HepG2 (cell line): ENCODE measurements around the gene CYBC1. TPM values are rescaled to one million over a fixed set of nuclear protein-coding genes. Genes with fewer than 3 reads are reported as not detected.

Experiments
- ATM ChIP-seq: fragments of 450-650 bp; IDR thresholded peaks from 2 replicates; pipeline ENCODE4 v1.7.1; 2017; ENCODE audit warnings: mild to moderate bottlenecking, borderline replicate concordance
- CREM ChIP-seq, 2 experiments: sonication (generic) in 1 of 2; formaldehyde crosslinking in 1 of 2; IDR thresholded peaks; 2 replicates each; pipeline versions ENCODE4 v1.4.0 to v1.6.1; 2016 to 2020; ENCODE audit warnings: antibody characterized with exemption in 1 of 2, mild to moderate bottlenecking in 1 of 2, missing genetic modification reagents in 1 of 2
- NFKB2 ChIP-seq: sonication (generic); formaldehyde crosslinking; IDR thresholded peaks from 2 replicates; pipeline ENCODE4 v1.4.0; 2020; ENCODE audit warnings: missing genetic modification reagents, borderline replicate concordance
- SRF ChIP-seq: IDR thresholded peaks from 2 replicates; pipeline ENCODE4 v1.6.1; 2011; ENCODE audit warnings: mild to moderate bottlenecking, low read depth, low read length, moderate library complexity
- WIZ ChIP-seq: sonication (generic); formaldehyde crosslinking; IDR thresholded peaks from 2 replicates; pipeline ENCODE4 v1.5.1; 2020; ENCODE audit warnings: mild to moderate bottlenecking, missing genetic modification reagents
- ZNF253 ChIP-seq: sonication (generic); formaldehyde crosslinking; IDR thresholded peaks from 2 replicates; pipeline ENCODE4 v1.8.0; 2022; ENCODE audit warnings: mild to moderate bottlenecking, missing genetic modification reagents, borderline replicate concordance
- ZNF317 ChIP-seq: sonication (generic); formaldehyde crosslinking; IDR thresholded peaks from 2 replicates; pipeline ENCODE4 v1.5.0; 2020; ENCODE audit warnings: mild to moderate bottlenecking, missing genetic modification reagents
- ZNF431 ChIP-seq: sonication (generic); formaldehyde crosslinking; IDR thresholded peaks from 2 replicates; pipeline ENCODE4 v1.9.0; 2022; ENCODE audit warnings: missing genetic modification reagents, low read depth, mild to moderate bottlenecking, borderline replicate concordance
- ZNF766 ChIP-seq: sonication (generic); formaldehyde crosslinking; IDR thresholded peaks from 2 replicates; pipeline ENCODE4 v1.5.0; 2020; ENCODE audit warnings: missing genetic modification reagents, borderline replicate concordance
- polyA plus RNA-seq, 8 experiments: library from polyadenylated mRNA; depleted of rRNA in 3 of 8; stranded (reverse) in 7 of 8; unstranded in 1 of 8; fragments of >200 nt; fragmentation: Illumina TruSeq in 4 of 8; extraction: Trizol in 4 of 8; gene quantifications; 2 replicates each; pipeline versions ENCODE4 v1.2.1 to v1.2.3, GENCODE V29; 2011 to 2016; ENCODE audit warnings: low read depth in 4 of 8, missing spikeins in 1 of 8, mixed read lengths in 1 of 8; ENCODE audit not compliant: insufficient read depth in 1 of 8
- total RNA-seq, 5 experiments: library from RNA; depleted of rRNA; stranded (reverse); fragments of >200 nt; fragmentation: Illumina TruSeq; extraction: Trizol; gene quantifications; 2 replicates each; pipeline ENCODE4 v1.2.3, GENCODE V29; 2016; ENCODE audit warnings: low read depth in 1 of 5
- TF ChIP-seq, protein P1 (sequence below): sonication (generic); formaldehyde crosslinking; IDR thresholded peaks from 2 replicates; pipeline ENCODE4 v1.4.0; 2020; ENCODE audit warnings: mild to moderate bottlenecking, missing genetic modification reagents
- TF ChIP-seq, protein P2 (sequence below): sonication (generic); formaldehyde crosslinking; IDR thresholded peaks from 2 replicates; pipeline ENCODE4 v1.4.0; 2020; ENCODE audit warnings: low read depth, mild to moderate bottlenecking, missing genetic modification reagents
- TF ChIP-seq, protein P3 (sequence below): sonication (generic); formaldehyde crosslinking; IDR thresholded peaks from 2 replicates; pipeline ENCODE4; 2020; ENCODE audit warnings: missing genetic modification reagents, mild to moderate bottlenecking, borderline replicate concordance
- TF ChIP-seq, protein P4 (sequence below): sonication (generic); formaldehyde crosslinking; conservative IDR thresholded peaks from 2 replicates; pipeline ENCODE4 v1.4.0; 2020; ENCODE audit warnings: mild to moderate bottlenecking, missing genetic modification reagents, moderate library complexity

The CYBC1 gene
- total and polyA plus RNA-seq, 2 of the 13 experiments (the other 11 are each of a cell fraction or from before 2014, with no cell fraction given), result 43.4 to 44.1 TPM

DNA sequence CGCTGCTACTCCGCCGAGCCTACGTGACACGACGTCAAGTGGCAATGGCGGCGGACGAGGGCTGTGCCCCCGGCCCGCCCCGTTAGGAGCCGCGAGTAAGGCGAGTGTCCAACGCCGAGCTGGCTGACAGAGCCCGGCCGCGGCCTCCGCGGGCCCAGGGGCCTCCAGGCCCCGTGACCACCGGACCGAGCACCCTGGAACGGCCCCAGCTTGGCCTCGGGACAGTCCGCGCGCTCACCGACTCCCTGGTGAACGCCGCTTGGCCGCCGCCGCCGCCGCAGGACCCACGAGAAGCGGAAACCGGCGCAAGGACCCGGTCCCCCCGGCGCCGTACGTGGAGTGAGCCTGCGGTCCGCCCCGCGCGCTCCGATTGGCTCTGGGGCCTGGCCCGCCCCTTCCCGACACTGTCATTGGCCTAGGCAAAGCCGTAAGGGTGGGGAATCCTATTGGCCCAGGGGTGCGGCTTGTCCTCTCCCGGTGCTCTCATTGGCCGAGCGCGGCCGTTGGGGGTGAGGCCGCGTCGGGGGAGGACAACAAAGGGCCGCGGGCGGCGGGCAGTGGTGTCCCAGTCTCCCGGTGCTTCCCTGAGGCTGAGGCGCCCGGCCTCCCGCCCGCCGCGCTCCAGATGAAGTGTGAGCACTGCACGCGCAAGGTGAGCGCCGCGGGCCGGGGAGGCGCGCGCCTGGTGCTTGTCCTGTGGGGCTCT lies 7.8 kb upstream of the CYBC1 start, which contains the start of gene NARF (continued):
- TF ChIP-seq, protein P1, sequence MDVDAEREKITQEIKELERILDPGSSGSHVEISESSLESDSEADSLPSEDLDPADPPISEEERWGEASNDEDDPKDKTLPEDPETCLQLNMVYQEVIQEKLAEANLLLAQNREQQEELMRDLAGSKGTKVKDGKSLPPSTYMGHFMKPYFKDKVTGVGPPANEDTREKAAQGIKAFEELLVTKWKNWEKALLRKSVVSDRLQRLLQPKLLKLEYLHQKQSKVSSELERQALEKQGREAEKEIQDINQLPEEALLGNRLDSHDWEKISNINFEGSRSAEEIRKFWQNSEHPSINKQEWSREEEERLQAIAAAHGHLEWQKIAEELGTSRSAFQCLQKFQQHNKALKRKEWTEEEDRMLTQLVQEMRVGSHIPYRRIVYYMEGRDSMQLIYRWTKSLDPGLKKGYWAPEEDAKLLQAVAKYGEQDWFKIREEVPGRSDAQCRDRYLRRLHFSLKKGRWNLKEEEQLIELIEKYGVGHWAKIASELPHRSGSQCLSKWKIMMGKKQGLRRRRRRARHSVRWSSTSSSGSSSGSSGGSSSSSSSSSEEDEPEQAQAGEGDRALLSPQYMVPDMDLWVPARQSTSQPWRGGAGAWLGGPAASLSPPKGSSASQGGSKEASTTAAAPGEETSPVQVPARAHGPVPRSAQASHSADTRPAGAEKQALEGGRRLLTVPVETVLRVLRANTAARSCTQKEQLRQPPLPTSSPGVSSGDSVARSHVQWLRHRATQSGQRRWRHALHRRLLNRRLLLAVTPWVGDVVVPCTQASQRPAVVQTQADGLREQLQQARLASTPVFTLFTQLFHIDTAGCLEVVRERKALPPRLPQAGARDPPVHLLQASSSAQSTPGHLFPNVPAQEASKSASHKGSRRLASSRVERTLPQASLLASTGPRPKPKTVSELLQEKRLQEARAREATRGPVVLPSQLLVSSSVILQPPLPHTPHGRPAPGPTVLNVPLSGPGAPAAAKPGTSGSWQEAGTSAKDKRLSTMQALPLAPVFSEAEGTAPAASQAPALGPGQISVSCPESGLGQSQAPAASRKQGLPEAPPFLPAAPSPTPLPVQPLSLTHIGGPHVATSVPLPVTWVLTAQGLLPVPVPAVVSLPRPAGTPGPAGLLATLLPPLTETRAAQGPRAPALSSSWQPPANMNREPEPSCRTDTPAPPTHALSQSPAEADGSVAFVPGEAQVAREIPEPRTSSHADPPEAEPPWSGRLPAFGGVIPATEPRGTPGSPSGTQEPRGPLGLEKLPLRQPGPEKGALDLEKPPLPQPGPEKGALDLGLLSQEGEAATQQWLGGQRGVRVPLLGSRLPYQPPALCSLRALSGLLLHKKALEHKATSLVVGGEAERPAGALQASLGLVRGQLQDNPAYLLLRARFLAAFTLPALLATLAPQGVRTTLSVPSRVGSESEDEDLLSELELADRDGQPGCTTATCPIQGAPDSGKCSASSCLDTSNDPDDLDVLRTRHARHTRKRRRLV (CRISPR knock-in tag), result no peak
- TF ChIP-seq NFKB2 (peak; percentile 89; the same call in 1 of the 2 replicates), ZNF766 (CRISPR knock-in tag) (peak; percentile 89; the same call in 1 of the 2 replicates), ATM (no peak), WIZ (CRISPR knock-in tag) (peak; percentile 36; the same call in 1 of the 2 replicates), ZNF253 (CRISPR knock-in tag) (peak; percentile 85; the same call in 1 of the 2 replicates), CREM (IDR thresholded peaks at IDR 0.05) (no peak; the same call in 1 of the 2 replicates), CREM (CRISPR knock-in tag; IDR thresholded peaks at IDR 0.05) (no peak), ZNF431 (CRISPR knock-in tag) (peak; percentile 79; the same call in 1 of the 2 replicates), SRF (no peak), ZNF317 (CRISPR knock-in tag) (no peak; the same call in 1 of the 2 replicates)
- TF ChIP-seq, protein P2, sequence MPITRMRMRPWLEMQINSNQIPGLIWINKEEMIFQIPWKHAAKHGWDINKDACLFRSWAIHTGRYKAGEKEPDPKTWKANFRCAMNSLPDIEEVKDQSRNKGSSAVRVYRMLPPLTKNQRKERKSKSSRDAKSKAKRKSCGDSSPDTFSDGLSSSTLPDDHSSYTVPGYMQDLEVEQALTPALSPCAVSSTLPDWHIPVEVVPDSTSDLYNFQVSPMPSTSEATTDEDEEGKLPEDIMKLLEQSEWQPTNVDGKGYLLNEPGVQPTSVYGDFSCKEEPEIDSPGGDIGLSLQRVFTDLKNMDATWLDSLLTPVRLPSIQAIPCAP (CRISPR knock-in tag), result peak; percentile 88; the same call in 1 of the 2 replicates
- TF ChIP-seq, protein P3, sequence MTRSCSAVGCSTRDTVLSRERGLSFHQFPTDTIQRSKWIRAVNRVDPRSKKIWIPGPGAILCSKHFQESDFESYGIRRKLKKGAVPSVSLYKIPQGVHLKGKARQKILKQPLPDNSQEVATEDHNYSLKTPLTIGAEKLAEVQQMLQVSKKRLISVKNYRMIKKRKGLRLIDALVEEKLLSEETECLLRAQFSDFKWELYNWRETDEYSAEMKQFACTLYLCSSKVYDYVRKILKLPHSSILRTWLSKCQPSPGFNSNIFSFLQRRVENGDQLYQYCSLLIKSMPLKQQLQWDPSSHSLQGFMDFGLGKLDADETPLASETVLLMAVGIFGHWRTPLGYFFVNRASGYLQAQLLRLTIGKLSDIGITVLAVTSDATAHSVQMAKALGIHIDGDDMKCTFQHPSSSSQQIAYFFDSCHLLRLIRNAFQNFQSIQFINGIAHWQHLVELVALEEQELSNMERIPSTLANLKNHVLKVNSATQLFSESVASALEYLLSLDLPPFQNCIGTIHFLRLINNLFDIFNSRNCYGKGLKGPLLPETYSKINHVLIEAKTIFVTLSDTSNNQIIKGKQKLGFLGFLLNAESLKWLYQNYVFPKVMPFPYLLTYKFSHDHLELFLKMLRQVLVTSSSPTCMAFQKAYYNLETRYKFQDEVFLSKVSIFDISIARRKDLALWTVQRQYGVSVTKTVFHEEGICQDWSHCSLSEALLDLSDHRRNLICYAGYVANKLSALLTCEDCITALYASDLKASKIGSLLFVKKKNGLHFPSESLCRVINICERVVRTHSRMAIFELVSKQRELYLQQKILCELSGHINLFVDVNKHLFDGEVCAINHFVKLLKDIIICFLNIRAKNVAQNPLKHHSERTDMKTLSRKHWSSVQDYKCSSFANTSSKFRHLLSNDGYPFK, result peak; percentile 97
- TF ChIP-seq, protein P4, sequence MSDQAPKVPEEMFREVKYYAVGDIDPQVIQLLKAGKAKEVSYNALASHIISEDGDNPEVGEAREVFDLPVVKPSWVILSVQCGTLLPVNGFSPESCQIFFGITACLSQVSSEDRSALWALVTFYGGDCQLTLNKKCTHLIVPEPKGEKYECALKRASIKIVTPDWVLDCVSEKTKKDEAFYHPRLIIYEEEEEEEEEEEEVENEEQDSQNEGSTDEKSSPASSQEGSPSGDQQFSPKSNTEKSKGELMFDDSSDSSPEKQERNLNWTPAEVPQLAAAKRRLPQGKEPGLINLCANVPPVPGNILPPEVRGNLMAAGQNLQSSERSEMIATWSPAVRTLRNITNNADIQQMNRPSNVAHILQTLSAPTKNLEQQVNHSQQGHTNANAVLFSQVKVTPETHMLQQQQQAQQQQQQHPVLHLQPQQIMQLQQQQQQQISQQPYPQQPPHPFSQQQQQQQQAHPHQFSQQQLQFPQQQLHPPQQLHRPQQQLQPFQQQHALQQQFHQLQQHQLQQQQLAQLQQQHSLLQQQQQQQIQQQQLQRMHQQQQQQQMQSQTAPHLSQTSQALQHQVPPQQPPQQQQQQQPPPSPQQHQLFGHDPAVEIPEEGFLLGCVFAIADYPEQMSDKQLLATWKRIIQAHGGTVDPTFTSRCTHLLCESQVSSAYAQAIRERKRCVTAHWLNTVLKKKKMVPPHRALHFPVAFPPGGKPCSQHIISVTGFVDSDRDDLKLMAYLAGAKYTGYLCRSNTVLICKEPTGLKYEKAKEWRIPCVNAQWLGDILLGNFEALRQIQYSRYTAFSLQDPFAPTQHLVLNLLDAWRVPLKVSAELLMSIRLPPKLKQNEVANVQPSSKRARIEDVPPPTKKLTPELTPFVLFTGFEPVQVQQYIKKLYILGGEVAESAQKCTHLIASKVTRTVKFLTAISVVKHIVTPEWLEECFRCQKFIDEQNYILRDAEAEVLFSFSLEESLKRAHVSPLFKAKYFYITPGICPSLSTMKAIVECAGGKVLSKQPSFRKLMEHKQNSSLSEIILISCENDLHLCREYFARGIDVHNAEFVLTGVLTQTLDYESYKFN (CRISPR knock-in tag), result peak; percentile 70
